ENCODE measurements around the gene AHCTF1.
A peak's percentile ranks its signal among the peaks of the same experiment; 100 is the strongest.

AHCTF1 gene

GRCh38 chr1:246931549-246932365 lies at the start of gene AHCTF1:
Gene AHCTF1 (minus strand): TSS chr1:246931948. CDS start chr1:246918370, 13,578 bp downstream.
- peak; percentile 99 for DNase-seq

DNA sequence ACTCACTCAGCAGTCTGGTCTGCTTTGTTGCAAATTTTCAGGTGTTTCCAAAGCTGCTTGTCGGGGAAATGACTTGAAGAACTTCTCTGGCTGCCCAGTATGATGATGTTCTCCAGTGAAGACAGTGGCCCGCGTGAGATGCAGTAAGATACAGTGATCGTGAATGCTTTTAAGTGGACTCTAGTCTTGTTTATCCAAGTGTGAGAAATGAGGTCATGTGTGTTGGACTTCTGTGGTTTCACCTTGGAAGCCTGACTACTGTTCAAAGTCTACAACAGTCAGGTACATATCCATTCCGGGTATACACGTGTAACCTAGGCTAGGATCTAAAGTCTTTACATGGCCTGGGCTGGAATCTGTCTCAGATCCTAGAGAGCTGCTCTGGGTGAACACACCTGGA lies 47.0 kb upstream of the AHCTF1 start:
- no peak for DNase-seq

- no peak for DNase-seq
These were observed 46.5 kb upstream of the AHCTF1 start for GRCh38 chr1:246978281-246978680.

- DNase-seq: no peak
These were observed 40.2 kb upstream of the AHCTF1 start for GRCh38 chr1:246971969-246972368.

- DNase-seq: peak; percentile 3
These were observed 39.5 kb upstream of the AHCTF1 start for GRCh38 chr1:246971090-246971721.

GRCh38 chr1:246969621-246970020 lies 37.9 kb upstream of the AHCTF1 start:
- no peak for DNase-seq

DNA sequence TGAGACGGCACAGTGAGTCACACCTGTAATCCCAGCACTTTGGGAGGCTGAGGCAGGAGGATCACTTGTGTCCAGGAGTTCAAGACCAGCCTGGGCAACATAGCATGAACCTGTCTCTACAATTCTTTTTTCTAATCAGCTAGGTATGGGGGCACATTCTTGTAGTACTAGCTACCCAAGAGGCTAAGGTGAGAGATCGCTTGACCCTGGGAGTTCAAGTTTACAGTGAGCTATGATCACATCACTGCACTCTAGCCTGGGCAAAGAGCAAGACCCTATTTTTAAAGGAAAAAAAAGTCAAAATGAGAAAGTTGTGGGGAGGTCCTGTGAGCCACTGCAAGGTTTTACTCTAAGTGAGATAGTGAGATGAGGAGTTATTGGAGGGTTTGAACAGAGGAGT lies 34.8 kb upstream of the AHCTF1 start:
- no peak for DNase-seq

DNA sequence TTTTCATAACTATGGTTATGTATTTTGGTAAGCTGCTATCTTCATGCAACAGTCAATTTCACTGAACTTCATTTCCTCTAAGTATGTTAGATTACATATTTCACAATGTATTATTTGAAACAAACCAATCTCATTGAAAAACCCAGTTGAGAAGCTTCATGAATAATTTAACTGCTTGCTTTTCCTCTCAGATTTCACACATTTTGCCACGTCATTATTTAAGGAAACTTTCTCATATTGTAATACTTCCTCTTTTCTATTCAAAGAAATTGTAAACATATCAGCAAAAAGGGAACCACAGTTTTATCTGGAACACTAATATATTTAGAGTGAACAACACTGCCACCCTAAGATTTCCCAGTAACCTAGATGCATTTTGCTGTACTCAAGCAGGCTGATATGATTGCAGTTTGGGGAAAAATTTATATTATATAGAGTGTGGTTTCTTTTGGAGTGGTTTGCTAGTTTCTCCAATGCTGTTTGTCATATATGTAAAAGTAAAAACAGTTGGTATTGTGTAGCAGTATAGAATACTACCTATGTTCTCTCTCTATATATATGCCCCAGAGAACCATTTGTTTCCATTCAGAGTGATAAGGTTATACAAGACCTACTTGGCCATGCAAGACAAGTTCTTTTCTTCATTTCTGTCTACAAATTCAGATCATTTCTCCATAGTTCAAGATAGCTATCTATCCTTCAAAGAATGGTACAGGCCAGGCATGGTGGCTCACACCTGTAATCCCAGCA lies 28.4 kb upstream of the AHCTF1 start:
- DNase-seq: no peak

GRCh38 chr1:246954126-246954525 lies 22.4 kb upstream of the AHCTF1 start:
- DNase-seq: no peak

GRCh38 chr1:246951413-246951812 lies 19.7 kb upstream of the AHCTF1 start:
- no peak for DNase-seq

GRCh38 chr1:246949956-246950355 lies 18.2 kb upstream of the AHCTF1 start:
- no peak for DNase-seq

DNA sequence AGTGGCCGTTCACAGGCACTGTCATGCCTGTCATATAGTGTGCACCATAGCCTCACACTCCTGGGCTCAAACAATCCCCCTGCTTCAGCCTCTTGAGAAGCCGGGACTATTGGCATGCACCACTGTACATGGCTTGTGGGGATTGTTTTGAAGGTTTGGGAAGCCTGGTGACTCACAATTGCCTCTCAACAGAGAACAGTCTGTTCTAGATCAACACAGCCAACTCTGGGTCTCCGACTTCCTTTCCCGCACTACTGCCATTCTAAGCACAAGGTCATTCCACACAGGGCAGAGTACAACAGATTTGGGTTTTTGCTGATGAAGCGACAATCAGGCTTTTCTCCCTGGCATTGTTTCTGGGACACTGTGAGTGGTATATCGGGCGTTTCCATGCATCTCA lies 15.5 kb upstream of the AHCTF1 start:
- no peak for DNase-seq

DNA sequence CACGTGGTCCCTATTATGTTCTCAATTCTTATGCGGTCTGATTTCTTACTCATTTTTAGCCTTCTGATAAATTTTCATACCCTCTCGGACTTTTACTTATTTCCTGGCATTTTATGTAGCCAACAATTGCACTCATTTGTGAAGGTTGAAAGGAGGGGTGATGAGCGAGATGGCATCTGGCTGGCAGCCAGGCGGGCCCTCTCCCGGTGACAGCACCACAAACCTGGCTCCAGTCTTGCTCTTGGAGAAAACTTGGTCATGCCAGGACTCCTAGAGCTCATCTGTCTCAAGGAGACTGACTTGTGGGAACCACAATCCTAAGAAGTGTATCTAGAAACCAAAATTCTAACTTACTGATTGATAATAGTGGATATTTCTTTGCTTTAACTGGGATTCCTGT lies 14.6 kb upstream of the AHCTF1 start:
- DNase-seq: no peak

- DNase-seq: no peak
These were observed 3.0 kb upstream of the AHCTF1 start for GRCh38 chr1:246934765-246935164.

- DNase-seq: no peak
These were observed 2.1 kb upstream of the AHCTF1 start for GRCh38 chr1:246933893-246934292.

DNA sequence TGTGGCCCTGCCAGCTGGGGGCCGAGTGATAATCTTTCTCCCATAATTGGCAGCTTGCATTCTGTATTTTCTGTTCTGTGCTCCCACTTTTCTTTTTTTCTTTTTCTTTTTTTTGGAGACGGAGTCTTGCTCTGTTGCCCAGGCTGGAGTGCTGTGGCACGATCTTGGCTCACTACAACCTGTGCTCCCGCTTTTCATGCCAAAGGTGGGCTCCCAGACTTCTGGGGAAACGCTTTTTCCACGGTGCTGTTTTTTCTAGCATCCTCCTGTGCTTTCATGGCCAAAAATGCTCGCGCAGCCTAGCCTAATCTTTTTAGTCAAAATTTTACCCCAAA lies 585 bp upstream of the AHCTF1 start:
- DNase-seq: no peak

DNA sequence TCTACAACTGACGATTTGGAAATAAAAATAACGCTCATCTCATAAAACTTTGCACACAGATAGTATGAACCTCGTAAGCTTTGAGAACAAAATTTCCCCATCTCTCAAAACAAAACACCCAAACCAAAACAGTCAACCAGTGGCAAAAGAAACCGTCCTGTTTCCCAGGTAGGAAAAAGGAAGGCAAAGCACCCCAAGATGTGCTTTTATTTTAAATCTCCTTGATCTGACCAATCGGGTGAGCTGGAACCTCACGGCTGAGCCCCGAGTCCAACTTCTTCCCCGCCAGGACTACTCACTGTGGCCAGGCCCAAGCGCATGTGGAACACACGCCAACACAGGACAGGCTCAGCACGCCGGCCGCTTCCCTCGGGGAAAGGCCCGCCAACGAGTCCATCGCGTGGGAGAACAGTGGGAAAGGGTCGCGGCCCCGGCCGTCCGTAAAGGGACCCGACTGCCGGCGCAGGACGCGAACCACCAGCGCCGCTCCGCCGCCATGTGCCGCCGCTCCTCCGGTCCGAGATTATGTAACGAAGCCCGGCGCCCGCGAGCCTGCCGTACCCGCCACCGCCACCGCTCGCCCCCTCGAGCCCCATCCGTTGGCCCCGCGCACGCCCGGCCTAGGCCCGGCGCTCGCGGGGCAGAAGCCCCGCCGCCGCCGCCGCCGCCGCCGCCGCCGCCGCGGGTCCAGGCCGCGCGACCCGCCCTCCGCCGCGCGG lies 759 bp downstream of the AHCTF1 start:
- DNase-seq: peak; percentile 51

GRCh38 chr1:246925997-246926626 lies 5.6 kb downstream of the AHCTF1 start:
- no peak for DNase-seq

GRCh38 chr1:246923900-246924299 lies 7.8 kb downstream of the AHCTF1 start:
- no peak for DNase-seq

DNA sequence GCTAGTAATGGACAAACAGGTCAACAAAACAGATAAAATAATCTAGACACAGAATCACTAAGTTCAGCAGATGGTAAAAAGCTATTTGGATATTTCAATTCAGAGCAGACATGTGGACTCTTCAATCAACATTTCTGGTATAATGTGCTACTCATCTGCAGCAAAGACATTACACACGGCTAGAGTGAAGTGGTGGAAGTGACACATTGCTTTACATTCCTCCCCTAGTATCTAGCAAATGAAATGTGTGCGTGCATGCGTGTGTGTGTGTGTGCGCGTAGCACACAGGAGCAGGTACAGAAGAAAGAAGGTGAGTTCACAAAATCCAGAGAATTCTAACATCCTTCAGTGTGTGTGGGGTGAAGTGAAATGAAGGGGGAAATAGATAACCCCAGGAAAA lies 8.3 kb downstream of the AHCTF1 start:
- no peak for DNase-seq

- no peak for DNase-seq
These were observed 10.3 kb downstream of the AHCTF1 start for GRCh38 chr1:246921481-246921880.

- no peak for DNase-seq
These were observed 11.8 kb downstream of the AHCTF1 start for GRCh38 chr1:246919902-246920301.
